NCI-H510A (cell line): ENCODE results near the gene BIVM.
A peak's percentile ranks its signal among the peaks of the same experiment; 100 is the strongest.

Experiments used
- DNase-seq: peaks from one replicate; lab custom pipeline; 2025; lab: John Stamatoyannopoulos, UW

Gene BIVM

GRCh38 chr13:102788683-102789082 is 10.2 kb upstream of the BIVM start:
- DNase-seq = no peak

- no peak for DNase-seq
These were observed 6.5 kb upstream of the BIVM start for GRCh38 chr13:102792396-102792795.

- no peak for DNase-seq
These were observed 5.1 kb upstream of the BIVM start for GRCh38 chr13:102793611-102794355.

GRCh38 chr13:102799426-102800144 is 666 bp downstream of the BIVM start:
- no peak for DNase-seq

GRCh38 chr13:102800145-102801041 is 1.5 kb downstream of the BIVM start:
- DNase-seq = peak; percentile 37

GRCh38 chr13:102805680-102806079 is 6.8 kb downstream of the BIVM start:
- no peak for DNase-seq

- no peak for DNase-seq
These were observed 8.8 kb downstream of the BIVM start for GRCh38 chr13:102807699-102808098.

- DNase-seq = no peak
These were observed 13.8 kb downstream of the BIVM start for GRCh38 chr13:102812611-102813287.

GRCh38 chr13:102814025-102814607 is 15.2 kb downstream of the BIVM start:
- no peak for DNase-seq

GRCh38 chr13:102814793-102815192 is 15.9 kb downstream of the BIVM start:
- DNase-seq = no peak

- DNase-seq = no peak
These were observed 16.9 kb downstream of the BIVM start for GRCh38 chr13:102815788-102816187.

GRCh38 chr13:102816708-102817107 is 17.8 kb downstream of the BIVM start:
- DNase-seq = no peak

GRCh38 chr13:102817241-102817640 is 18.3 kb downstream of the BIVM start:
- no peak for DNase-seq

- DNase-seq = no peak
These were observed 19.0 kb downstream of the BIVM start for GRCh38 chr13:102817907-102818306.

GRCh38 chr13:102825400-102825799 is 26.5 kb downstream of the BIVM start:
- DNase-seq = no peak

- no peak for DNase-seq
These were observed 27.2 kb downstream of the BIVM start for GRCh38 chr13:102825921-102826706.

- peak; percentile 5 for DNase-seq
These were observed 31.7 kb downstream of the BIVM start for GRCh38 chr13:102830646-102831045.

GRCh38 chr13:102836471-102836870 is 37.6 kb downstream of the BIVM start:
- no peak for DNase-seq

- no peak for DNase-seq
These were observed 39.4 kb downstream of the BIVM start for GRCh38 chr13:102838273-102838672.

GRCh38 chr13:102838982-102839381 is 40.1 kb downstream of the BIVM start:
- no peak for DNase-seq

GRCh38 chr13:102839462-102839861 is 40.5 kb downstream of the BIVM start:
- no peak for DNase-seq
